ENCODE results near the gene NACC2. TPM values are rescaled to one million over a fixed set of nuclear protein-coding genes. Genes with fewer than 3 reads are reported as not detected.

The NACC2 gene
- total and polyA plus RNA-seq, 10 of the 15 experiments (the other 5 are each of a cell fraction or from before 2014, with no cell fraction given) = 0.66 to 14.7 (median 3.5) TPM

DNA sequence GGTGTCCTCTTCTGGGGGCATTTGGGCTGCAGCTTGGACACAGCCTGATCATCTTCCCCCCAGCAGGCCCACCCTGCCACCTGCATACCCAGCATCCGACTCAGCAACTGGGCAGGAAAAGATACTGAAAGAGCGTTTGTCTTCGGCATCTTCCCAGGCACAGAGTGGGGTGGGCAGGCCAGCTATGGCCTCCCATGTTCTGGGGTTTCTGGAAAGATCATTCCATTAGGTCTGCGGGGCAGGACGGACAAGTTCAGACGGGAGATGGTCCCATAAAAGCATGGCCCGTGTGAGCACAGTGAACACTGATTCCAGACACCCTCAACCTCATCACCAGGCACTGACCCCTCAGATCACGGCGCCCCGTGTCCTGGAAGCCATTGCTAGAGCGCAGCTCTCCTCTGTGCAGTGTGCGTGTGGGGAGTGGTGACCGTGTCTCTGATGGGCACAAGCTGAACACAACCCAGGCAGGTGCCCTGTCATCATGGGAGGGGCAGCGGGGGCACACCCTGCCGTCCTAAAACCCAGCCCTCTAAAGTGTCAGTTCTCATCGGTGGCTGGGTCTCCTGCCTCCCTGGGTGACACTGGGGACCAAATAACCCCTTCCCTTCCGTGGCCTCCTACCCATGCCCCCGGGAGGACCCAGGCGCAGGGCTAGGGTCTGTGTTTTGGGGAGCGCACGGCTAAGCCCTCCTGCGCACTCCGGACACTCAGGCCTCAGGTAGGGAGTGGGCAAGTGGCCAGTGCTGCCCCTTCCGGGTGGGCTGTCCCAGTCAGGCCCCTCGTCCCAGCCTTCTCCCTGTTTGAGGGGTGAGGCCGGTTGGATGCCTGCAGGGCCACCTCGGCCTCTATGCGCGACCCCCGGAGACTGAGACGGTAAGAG is 36.8 kb upstream of the NACC2 start:
- Histone ChIP-seq H3K4me1 (ENCODE audit: control insufficient read depth, insufficient read depth, low read length) (no peaks in the 10 kb centered on the region), H3K27ac (ENCODE audit: control insufficient read depth, insufficient read depth) (no peak overlapping the region), H3K27me3 (replicated peaks in 1 of 2; ENCODE audit: control insufficient read depth in 2 of 2, insufficient read depth in 2 of 2, low read length in 1 of 2) (peaks cover 0 to 4% of the 10 kb centered on the region in 2 experiments; a peak in 2 of 4 replicates), H3K9me3 (replicated peaks; ENCODE audit: control insufficient read depth, insufficient read depth, low read length) (no peaks in the 10 kb centered on the region), H2AFZ (ENCODE audit: control insufficient read depth, low read depth, low read length) (no peak overlapping the region), H4K20me1 (ENCODE audit: control insufficient read depth, insufficient read depth) (no peaks in the 10 kb centered on the region), H3K4me2 (ENCODE audit: control insufficient read depth, insufficient read depth) (no peak overlapping the region), H3K9ac (ENCODE audit: control insufficient read depth, insufficient read depth, low read length) (no peak overlapping the region), H3K4me3 (no peak overlapping the region), H3K79me2 (ENCODE audit: control insufficient read depth, insufficient read depth, low read length) (no peaks in the 10 kb centered on the region), H3K36me3 (ENCODE audit: control insufficient read depth in 2 of 2, insufficient read depth in 2 of 2, low read length in 1 of 2) (no peaks in the 10 kb centered on the region)
- no peak for ATAC-seq
- WGBS (ENCODE audit: insufficient coverage, insufficient replicate concordance, low lambda C conversion rate, missing lambda C conversion rate) = 53% methylated on average over 31 of the region's 31 CpGs
- FAIRE-seq = no peak
- SMC1A ChIA-PET (ENCODE audit: uncharacterized antibody, unreplicated experiment) = no interaction called here
- CTCF ChIA-PET = no interaction called here
- DNase-seq (ENCODE audit: low read depth, low spot score) = no peak
- RAD21 ChIA-PET (ENCODE audit: unreplicated experiment) = no interaction called here
- BruUV-seq (replicated peaks) = no TSS peak
- POLR2A ChIA-PET = no interaction called here
- in situ Hi-C loops (cut with MboI) = no loop called here
- no peak for TF ChIP-seq CREB1 (IDR thresholded peaks at IDR 0.05; ENCODE audit: low read depth)
- no peak for TF ChIP-seq CREM (IDR thresholded peaks at IDR 0.05; ENCODE audit: low read depth)
- no peak for TF ChIP-seq ASH2L (IDR thresholded peaks at IDR 0.05; ENCODE audit: borderline replicate concordance, low read depth)
- TF ChIP-seq MXI1 (IDR thresholded peaks at IDR 0.05; ENCODE audit: low read depth, low read length) = no peak
- no peak for TF ChIP-seq DPF2 (IDR thresholded peaks at IDR 0.05)
- TF ChIP-seq SREBF2 (IDR thresholded peaks at IDR 0.05; ENCODE audit: low read length) = no peak
- no peak for TF ChIP-seq CBX5 (IDR thresholded peaks at IDR 0.05; ENCODE audit: low read depth)
- TF ChIP-seq POLR2A (IDR thresholded peaks at IDR 0.05; ENCODE audit: low read depth, low read length) = no peak
- no peak for TF ChIP-seq ZNF24 (IDR thresholded peaks at IDR 0.05)
- TF ChIP-seq, protein P1, sequence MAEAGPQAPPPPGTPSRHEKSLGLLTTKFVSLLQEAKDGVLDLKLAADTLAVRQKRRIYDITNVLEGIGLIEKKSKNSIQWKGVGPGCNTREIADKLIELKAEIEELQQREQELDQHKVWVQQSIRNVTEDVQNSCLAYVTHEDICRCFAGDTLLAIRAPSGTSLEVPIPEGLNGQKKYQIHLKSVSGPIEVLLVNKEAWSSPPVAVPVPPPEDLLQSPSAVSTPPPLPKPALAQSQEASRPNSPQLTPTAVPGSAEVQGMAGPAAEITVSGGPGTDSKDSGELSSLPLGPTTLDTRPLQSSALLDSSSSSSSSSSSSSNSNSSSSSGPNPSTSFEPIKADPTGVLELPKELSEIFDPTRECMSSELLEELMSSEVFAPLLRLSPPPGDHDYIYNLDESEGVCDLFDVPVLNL (IDR thresholded peaks at IDR 0.05; ENCODE audit: low read depth, low read length) = no peak
- TF ChIP-seq ESRRA (IDR thresholded peaks at IDR 0.05; ENCODE audit: low read length) = no peak
- TF ChIP-seq FOXK2 (IDR thresholded peaks at IDR 0.05) = no peak
- intact Hi-C loops (cut with micrococcal nuclease; ENCODE audit: unreplicated experiment) = no loop called here

Measured in GM12878 (cell line).